Left ventricle myocardium superior (tissue), 1 donor: ENCODE measurements around the gene INPP5B. TPM values are rescaled to one million over a fixed set of nuclear protein-coding genes. Genes with fewer than 3 reads are reported as not detected.
"Not testable (repeated sequence)": the region's sequence is repeated elsewhere in the genome, so short reads cannot be mapped to it uniquely, and the experiment has no call there.

Experiments used
- ATAC-seq: fragments of 200-7000 bp; cut with Tn5 transposase; one replicate; pipeline ENCODE4 v1.9.1; 2020; ENCODE audit warnings: mild to moderate bottlenecking, moderate library complexity
- DNase-seq: peaks from one replicate; pipeline ENCODE4 v3.0.0-alpha.2; 2020
- intact Hi-C: fragments of 100-400 bp; cut with micrococcal nuclease; formaldehyde crosslinking; loops from one replicate; pipeline ENCODE4 v1.11.0; 2022
- total RNA-seq: library from RNA; stranded (reverse); fragmentation: NEBNext Ultra II Directional; extraction: Animal tissue kit (Norgen Biotek cat#: 25700); gene quantifications from one replicate; pipeline ENCODE4 v1.2.1, GENCODE V29; 2021
- donor health status: DM: no; HTN: yes; CAD: no; lungs with severe emphysema.

Gene INPP5B
- total RNA-seq, 1 donor from 2014 or later = 12.0 TPM

DNA sequence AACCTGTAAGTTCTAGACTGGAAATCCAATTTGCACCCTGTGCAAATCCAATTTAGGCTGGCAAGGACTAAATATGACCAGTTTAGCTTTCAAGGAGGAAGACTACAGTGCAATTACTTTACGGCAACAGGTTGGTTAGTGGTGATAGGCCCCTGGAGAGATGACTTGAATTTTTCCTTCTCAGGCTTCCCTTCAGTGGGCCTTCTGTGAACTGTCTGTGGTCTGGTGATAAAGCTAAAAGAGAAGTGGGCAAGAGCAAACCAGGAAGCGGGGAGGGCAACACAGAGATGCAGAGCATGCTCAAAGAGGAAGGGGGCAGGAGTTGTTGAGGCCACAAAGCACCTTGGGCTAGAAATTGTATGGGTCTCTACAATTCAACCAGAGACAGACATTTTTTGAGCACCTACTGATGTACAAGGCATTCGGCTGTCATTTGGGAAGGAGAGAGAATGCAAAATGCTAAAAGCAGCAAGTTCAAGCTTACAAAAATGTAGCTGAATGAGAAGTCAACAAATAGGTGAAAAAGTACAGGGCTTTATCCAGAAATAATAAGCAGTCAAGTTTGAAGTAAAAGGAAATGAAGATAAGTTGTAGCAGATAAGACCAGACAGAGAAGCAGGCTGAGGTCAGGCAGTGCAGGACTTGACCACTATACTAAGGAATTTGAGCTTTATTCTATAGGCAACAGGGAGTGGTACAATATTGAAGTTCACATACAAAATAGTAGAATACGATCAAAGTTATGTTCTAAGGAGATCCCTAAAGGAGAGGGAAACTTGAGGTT, 23.9 kb downstream of the INPP5B start:
- intact Hi-C loops = no loop called here
- ATAC-seq = no peak
- no peak for DNase-seq

DNA sequence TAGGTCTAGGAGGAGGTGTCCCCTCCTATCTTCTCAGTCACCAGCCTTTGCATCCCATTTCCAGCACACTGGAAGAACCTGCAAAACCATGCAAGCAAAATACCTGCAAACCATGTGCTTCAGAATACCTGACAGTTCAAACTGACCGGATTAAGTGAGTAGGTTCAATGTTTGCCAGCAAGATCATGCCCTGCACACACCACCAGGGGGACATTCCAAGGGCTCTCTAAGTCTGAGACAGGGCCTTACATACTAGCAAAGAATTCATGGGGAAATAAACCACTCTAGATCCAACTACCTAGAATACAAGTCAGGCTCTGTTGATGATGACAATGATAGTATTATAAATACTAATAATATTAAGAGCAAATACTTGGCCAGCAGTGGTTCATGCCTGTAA, 27.6 kb downstream of the INPP5B start:
- intact Hi-C loops = no loop called here
- no peak for DNase-seq
- no peak for ATAC-seq

DNA sequence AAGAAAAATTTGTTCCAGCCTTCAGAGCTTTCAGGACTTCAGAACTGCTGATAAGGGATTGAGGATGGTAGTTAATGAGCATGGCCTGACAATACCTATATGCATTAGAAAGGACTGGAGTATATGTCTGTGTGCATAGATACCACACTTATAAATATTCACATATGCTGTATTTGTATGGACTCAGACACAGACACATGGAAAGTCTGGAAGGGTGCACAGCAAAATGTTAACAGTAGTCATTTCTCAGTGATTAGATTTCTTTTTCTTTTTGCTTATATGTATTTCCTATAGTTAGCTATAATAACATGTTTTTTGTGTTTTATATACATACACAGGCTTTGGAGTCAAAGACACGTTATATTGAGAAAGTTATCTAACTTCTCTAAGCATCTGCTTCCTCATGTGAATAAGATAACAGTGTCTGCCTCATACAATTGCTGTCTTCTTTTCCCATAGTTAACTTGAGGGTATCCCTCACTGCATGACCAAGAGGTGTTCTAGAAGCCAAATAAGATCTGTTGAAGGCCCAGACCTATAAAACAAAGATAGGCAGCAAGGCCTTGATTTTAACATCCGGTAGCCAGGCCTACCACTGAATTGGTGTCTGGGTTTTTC, 31.3 kb downstream of the INPP5B start:
- DNase-seq (no peak), ATAC-seq (no peak)
- intact Hi-C loops = no loop called here

DNA sequence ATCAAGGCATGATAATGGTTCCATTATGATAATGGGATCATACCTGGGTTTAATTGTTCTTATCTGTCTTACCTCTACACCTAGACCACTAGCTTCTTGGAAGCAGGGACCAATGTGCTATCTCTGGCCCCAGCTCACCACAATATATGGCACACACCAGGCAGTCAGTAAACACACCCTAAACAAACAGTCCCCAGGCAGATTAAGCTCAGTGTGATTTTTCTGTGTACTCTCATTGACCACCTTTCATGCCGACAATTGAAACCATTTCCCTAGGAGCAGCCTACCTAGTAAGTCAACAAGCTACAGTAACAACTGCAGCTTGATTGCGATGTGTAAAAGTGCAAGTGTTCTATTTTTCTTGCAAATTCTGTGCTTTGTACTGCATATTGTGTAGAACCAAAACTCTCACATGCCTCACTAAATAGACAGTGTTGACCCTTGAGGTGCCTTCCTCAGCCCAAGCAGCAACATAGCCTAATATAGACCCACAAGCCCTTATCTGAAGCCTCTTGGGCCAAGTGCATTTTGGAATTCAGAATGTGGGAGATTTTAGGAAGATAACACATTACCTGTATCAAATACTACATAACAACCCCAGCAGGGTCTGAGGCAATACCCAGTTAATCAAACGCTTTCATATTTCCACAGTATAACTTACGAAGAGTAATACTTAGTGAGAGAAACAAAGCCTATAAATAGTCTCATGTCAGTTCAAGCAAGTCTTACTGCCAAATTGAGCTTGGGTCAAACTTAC, 32.0 kb downstream of the INPP5B start:
- DNase-seq = no peak
- ATAC-seq = peak; percentile 77
- intact Hi-C loops = no loop called here

DNA sequence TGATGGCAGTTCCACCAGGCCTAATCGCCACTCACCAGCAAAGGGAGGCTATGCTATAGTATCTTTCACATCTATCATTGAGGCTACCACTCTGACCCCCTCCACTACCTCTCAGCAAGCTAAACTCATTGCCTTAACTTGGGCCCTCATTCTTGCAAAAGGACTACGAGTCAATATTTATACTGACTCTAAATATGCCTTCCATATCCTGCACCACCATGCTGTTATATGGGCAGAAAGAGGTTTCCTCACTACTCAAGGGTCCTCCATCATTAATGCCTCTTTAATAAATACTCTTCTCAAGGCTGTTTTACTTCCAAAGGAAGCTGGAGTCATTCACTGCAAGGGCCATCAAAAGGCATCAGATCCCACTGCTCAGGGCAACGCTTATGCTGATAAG, 35.4 kb downstream of the INPP5B start:
- ATAC-seq, DNase-seq, intact Hi-C loops: not testable (repeated sequence)

DNA sequence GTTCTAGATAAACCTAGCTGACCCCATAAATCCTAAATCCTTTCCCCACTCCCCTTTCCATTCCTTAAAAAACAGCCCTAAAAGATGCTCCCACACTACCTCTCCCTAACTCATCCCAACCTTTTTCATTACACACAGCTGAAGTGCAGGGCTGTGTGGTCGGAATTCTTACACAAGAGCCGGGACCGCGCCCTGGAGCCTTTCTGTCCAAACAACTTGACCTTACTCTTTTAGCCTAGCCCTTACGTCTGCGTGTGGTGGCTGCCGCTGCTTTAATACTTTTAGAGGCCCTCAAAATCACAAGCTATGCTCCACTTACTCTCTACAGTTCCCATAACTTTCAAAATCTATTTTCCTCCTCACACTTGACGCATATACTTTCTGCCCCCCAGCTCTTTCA, 36.0 kb downstream of the INPP5B start:
- ATAC-seq, intact Hi-C loops, DNase-seq: not testable (repeated sequence)

DNA sequence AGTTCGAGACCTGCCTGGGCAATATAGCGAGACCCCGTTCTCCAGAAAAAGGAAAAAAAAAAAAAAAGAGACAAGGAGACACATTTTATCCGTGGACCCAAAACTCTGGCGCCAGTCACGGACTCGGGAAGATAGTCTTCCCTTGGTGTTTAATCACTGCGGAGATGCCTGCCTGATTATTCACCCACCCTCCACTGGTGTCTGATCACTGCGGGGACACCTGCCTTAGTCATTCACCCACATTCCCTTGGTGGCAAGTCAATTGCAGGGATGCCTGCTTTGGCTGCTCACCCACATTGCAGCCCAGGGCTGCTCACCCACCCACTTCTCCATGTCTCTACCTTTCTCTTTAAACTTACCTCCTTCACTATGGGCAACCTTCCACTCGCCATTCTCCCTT, 38.3 kb downstream of the INPP5B start:
- intact Hi-C loops, ATAC-seq, DNase-seq: not testable (repeated sequence)

DNA sequence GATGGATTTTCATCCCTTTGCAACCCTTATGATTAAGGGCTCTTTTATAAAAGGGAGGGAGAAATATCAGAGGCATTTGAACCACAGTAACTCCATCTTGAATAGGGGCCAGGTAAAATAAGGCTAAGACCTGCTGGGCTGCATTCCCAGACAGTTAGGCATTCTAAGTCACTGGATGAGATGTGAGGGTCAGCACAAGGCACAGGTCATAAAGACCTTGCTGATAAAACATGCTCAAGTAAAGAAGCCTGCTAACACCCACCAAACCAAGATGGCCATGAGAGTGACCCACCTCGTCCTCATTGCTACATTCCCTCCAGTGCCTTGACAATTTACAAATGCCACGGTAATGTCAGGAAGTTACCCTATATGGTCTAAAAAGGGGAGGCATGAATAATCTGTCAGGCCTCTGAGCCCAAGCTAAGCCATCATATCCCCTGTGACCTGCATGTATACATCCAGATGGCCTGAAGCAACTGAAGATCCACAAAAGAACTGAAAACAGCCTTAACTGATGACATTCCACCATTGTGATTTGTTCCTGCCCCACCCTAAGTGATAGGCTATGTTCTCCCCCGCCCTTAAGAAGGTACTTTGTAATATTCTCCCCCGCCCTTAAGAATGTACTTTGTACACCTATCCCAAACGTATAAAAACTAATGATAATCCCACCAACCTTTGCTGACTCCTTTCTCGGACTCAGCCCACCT, 39.3 kb downstream of the INPP5B start:
- DNase-seq, ATAC-seq, intact Hi-C loops: not testable (repeated sequence)

DNA sequence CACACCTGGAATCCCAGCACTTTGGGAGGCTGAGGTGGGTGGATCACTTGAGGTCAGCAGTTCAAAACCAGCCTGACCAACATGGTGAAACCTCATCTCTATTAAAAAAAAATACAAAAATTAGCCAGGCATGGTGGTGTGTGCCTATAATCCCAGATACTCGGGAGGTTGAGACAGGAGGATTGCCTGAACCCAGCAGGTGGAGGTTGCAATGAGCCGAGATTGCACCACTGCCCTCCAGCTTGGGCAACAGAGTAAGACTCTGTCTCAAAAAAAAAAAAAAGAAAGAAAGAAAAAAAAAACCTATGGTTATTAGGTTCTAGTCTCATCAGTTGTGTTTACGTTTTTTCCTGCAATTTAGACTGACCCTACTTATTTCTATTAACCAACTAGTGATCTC, 40.3 kb downstream of the INPP5B start:
- ATAC-seq, intact Hi-C loops, DNase-seq: not testable (repeated sequence)

DNA sequence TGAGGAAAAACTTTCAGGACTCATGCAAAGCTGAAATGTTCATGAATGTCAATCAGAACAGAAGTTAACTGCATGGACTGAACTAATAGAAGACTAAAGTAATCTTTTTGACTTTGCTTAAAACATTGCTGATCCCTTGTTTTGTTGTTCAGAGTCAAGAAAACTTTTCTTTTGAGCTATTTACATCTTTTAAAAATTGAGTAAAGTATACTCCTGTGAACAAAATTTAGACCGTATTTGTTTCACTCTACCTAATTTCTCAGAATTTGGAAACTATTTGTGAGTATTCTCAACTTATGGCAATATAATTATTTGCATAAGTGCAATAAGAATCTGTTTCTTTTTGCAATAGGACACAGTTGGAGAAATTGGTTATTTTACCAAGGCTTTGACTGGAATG, 41.1 kb downstream of the INPP5B start:
- intact Hi-C loops = no loop called here
- ATAC-seq (no peak), DNase-seq (no peak)

DNA sequence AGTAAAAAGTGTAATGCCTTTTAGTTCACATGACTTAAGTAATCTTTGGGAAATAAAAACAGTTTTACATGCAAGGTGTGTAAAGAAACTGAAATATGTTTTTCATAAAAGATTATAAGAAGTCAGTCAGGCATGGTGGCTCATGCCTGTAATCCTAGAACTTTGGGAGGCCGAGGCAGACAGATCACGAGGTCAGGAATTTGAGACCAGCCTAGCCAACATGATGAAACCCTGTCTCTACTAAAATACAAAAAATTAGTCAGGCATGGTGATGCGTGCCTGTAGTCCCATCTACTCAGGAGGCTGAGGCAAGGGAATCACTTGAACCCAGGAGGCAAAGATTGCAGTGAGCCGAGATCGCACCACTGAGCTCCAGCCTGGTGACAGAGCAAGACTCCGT, 42.9 kb downstream of the INPP5B start:
- ATAC-seq, intact Hi-C loops, DNase-seq: not testable (repeated sequence)

DNA sequence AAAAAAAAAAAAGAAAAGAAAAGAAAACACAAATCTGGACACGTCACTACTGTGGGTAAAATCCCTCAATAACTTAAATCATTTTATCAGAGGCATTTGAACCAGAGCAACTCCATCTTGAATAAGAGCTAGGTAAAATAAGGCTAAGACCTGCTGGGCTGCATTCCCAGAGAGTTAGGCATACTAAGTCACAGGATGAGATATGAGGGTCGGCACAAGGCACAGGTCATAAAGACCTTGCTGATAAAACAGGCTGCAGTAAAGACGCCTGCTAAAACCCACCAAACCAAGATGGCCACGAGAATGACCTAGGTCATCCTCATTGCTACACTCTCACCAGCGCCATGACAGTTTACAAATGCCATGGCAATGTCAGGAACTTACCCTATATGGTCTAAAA, 43.9 kb downstream of the INPP5B start:
- DNase-seq (no peak), ATAC-seq (no peak)
- intact Hi-C loops = no loop called here

DNA sequence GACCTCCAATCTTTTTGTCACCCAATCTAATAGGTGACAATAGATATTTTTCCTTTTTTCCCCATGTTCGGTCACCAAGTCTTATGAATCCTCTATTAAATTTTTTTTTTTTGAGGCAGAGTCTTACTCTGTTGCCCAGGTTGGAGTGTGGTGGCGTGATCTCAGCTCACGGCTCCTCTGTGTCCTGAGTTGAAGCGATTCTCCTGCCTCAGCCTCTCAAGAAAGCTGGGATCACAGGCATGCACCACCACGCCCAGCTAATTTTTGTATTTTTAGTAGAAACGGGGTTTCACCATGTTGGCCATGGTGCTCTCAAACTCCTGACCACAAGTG, 45.0 kb downstream of the INPP5B start:
- DNase-seq (no peak), ATAC-seq (no peak)
- intact Hi-C loops = no loop called here

DNA sequence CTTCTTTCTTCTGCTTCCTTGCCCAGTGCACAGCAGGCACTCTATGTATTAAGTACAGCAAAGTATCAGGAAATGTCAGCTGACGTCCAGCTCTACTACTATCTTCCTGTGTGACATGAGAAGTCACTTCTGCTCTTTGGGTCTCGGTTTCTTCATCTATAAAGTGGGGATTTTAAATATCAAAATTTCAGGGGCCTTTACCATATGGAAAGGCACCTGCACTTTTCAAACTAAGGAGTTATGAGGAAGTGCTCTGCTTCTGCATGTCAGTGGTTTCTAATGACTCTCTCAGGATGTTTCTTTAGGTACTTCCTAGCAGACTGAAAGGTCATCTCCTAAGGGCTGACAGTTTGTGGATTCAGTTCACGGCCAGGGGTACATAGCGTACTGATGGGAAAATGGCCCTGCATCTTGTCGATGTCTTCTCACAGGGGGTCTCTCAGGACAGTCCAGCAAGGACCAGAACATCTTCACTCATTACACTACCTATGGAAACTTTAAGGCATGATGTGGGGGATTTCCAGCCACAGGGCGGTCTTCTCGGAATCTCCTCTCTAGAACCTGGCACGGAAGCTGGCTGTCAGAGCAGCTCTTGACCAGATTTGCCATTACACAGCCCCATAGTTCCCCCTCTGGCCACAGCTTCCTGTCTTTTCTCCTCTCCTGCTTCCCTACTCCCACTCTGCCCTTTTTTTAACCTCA, 45.5 kb downstream of the INPP5B start:
- intact Hi-C loops = no loop called here
- DNase-seq = no peak
- ATAC-seq = no peak

DNA sequence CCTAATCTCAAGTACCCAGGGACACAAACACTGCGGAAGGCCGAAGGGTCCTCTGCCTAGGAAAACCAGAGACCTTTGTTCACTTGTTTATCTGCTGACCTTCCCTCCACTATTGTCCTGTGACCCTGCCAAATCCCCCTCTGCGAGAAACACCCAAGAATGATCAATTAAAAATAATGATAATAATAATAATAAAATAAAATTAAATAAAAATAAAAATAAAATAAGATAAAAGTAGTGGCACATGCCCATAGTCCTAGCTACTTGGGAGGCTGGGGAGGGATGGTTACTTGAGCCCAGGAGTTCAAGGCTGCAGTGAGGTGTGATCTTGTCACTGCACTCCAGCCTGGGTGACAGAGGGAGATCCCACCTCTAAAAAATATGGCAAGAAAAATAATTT, 49.3 kb downstream of the INPP5B start:
- DNase-seq, ATAC-seq, intact Hi-C loops: not testable (repeated sequence)

DNA sequence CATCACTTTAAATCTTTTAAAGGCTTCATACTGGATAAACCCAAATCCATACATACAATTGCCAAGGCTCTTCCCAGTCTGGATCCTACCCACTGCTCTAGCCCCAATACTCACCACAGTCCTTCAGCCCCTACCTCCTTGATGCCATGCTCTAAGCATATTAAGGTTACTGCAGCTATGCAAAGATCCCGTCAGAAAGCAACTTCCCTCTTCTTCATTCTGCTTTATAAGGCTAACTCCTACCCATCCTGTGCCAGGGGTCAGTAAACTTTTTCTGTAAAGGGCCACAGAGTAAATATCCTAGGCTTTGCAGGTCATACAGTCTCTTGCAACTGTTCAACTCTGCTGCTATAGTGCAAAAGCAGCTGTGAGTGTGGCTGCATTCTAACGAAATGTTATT, 53.2 kb downstream of the INPP5B start:
- intact Hi-C loops = no loop called here
- no peak for DNase-seq
- ATAC-seq = no peak

DNA sequence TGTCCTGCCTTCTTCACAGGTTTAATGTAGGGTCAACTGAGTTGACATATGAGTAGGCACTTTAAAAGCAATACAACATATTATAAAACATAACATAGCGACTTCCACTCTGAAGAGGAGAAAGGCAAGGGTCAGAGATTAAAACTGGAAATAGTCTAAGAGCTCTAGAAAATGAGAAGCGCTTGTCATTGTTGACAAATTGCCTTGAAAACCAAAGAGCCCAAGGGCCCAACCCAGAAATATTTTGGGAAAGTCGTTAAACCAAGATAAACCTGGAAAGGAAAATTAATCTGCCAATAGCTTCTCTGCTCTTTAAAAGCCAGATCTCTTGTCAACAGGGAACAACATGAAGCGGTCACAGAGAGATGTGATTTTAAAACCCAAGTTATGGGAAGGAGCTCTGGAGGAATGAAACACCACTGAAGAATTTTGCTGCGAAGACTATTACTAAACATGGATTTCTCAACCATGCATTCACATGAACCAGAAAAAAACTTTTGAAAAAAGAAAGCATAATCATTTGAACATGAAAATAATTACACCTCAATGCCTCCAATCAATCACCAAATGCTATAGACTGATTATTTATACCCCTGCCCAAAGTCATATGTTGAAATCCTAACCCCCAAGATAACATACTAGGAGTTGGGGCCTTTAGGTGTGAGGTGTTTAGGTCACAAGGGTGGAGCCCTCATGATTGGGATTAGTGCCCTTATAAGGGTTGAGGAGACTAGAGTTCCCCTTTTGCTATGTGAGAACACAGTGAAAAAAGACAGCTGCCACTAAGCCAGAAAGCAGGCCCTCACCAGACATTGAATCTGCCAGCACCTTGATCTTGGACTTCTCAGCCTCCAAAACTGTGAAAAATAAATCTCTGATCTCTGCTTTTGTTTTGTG, 54.5 kb downstream of the INPP5B start:
- DNase-seq (no peak), ATAC-seq (no peak)
- intact Hi-C loops = no loop called here

DNA sequence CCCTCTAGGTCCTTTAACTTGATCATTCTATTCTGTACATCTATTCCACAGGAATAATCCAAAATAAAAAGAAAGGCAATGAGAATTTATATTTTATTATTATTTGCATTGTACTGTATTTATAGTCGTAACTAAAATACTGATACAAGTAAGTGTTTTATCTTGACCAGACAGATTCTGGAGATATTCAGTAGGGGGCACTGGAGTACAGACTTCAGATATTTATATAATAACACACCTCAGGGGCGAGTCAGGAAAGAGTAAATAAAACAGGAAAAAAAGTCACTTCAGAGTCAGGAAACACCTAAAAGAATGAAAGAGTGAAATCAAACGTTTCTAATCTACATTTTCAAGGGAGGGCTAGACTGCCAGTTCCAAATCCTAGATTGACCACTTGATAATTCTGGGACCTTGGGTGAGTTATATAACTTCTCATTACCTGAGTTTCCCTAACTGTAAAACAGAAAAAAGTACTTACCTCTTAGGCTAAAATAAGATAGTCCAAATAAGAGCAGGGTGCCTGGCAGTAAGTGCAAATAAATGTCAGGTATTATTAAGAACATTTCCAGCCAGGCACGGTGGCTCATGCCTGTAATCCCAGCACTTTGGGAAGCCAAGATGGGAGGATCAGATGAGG, 56.4 kb downstream of the INPP5B start:
- ATAC-seq (peak; percentile 51), DNase-seq (no peak)
- intact Hi-C loops = no loop called here
